Measurements from ENCODE around the gene GYS2.

GYS2 gene

DNA sequence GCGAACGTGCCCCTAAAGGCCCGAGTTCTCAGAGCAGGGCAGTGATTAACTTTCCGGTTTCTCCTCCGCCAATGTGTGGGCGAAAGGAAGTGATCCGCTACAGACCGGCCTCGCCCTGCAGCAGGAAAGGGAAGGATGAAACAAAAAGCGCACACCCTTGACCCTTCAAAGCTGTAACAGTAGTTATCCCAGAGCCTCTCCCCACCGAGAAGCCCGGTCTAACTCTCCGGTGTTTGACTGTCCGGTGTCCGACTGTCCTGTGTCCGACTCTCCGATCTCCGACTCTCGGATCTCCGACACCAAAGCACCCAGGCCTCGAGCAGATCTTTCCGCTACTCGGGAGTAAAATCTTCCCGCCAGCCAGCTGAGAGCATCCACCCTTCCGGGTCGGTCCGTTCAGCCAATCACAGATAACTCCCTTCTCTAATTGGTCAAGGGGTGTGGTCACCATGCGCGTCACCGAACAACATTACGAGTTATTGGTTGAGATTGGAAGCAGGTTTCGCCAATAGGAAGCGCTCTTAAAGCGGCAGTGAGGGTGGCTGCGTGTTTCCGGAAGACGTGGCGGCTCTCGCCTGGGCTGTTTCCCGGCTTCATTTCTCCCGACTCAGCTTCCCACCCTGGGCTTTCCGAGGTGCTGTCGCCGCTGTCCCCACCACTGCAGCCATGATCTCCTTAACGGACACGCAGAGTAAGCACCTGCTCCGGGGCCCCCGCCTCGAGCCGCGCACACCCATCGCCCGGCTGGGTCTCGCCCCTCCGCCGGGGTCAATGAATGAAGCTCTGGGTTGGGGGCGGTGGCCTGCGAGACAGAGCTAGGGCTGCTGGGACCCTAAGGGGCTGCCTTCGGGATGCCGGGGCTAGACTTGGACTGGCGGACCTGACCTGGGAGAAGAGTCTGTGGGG, 103.1 kb downstream of the GYS2 start, which contains the start of the genes GOLT1B and RECQL:
TSS of gene GOLT1B (plus strand) at position 532 of the 906 bp plus-strand sequence. CDS start at position 667, 135 bp downstream.
TSS of gene RECQL (minus strand) at position 378 of the 906 bp plus-strand sequence. CDS start 2,065 bp downstream, outside the sequence.
- DNase-seq, result peak; percentile 98

DNA sequence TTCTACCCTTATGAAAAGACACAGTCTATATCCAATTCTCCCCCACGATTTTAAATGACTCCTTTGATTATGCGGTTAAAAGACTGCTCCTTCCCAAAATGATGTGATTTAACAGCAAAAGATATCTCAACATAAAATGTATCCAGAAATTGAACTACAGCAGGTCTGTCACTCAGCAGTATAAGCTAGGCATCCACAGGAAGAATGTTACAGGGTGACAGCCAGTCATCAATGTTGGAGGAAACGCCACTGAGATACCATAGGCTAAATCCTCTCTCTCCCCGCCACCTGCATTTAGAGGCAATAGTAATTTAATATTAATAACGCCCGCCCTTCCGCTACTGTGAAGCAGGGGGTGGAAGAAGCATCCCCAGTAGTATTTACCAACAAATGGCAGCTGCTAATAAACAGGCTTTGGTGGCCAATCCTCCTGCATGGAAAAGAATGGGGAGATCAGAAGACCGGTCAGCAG, 103.8 kb downstream of the GYS2 start:
- no peak for DNase-seq

DNA sequence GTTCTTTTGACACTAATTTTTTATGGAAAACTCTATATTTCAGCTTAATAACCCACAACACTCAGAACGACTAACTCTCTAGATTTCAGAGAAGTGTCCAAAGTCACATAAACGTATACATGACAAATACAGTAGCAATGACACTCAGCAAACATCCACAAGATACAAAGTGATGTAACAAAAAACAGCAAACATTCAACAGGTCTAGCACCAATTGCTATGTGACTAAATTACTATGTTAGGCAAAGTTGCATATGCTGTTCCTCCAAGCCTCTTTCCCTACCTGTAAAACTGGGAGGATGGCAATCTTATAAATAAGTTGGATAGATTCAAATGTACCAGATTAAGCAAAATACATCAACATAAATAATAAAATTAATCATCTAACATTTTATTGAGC, 104.9 kb downstream of the GYS2 start:
- no peak for DNase-seq
